CD4-positive, alpha-beta T cell treated with Interleukin-15 for 4 hours (primary cell): ENCODE measurements around the gene SCUBE1.
A peak's percentile ranks its signal among the peaks of the same experiment; 100 is the strongest.

ENCODE experiments used
- DNase-seq: peaks from one replicate; pipeline ENCODE4 v3.0.0-alpha.2; 2020; ENCODE audit warnings: low spot score

Gene SCUBE1

GRCh38 chr22:43198936-43199335 is 144.2 kb downstream of the SCUBE1 start:
- no peak for DNase-seq

GRCh38 chr22:43198126-43198525 is 145.0 kb downstream of the SCUBE1 start:
- DNase-seq, result no peak

- no peak for DNase-seq
Observed at GRCh38 chr22:43197271-43197941, 145.8 kb downstream of the SCUBE1 start.

GRCh38 chr22:43191831-43192230 is 151.3 kb downstream of the SCUBE1 start:
- DNase-seq, result no peak

GRCh38 chr22:43188829-43189545 is 154.2 kb downstream of the SCUBE1 start:
- no peak for DNase-seq

- peak; percentile 97 for DNase-seq
Observed at GRCh38 chr22:43187171-43188099, 155.7 kb downstream of the SCUBE1 start.

GRCh38 chr22:43186272-43187170 is 156.7 kb downstream of the SCUBE1 start, which contains the start of gene TTLL12:
Gene TTLL12, minus strand, starts transcription at chr22:43187134. Its CDS starts 65 bp downstream, at chr22:43187069.
- DNase-seq, result peak; percentile 45

- DNase-seq, result no peak
Observed at GRCh38 chr22:43185860-43186261, 157.3 kb downstream of the SCUBE1 start.

- DNase-seq, result no peak
Observed at GRCh38 chr22:43183496-43184277, 159.5 kb downstream of the SCUBE1 start.

- DNase-seq, result no peak
Observed at GRCh38 chr22:43182726-43183125, 160.4 kb downstream of the SCUBE1 start.

GRCh38 chr22:43182118-43182517 is 161.1 kb downstream of the SCUBE1 start:
- DNase-seq, result no peak

- DNase-seq, result no peak
Observed at GRCh38 chr22:43181321-43182076, 161.7 kb downstream of the SCUBE1 start.

- no peak for DNase-seq
Observed at GRCh38 chr22:43180670-43181069, 162.5 kb downstream of the SCUBE1 start.

GRCh38 chr22:43179911-43180195 is 163.3 kb downstream of the SCUBE1 start:
- no peak for DNase-seq

- no peak for DNase-seq
Observed at GRCh38 chr22:43179146-43179910, 163.8 kb downstream of the SCUBE1 start.

- DNase-seq, result no peak
Observed at GRCh38 chr22:43177479-43177878, 165.7 kb downstream of the SCUBE1 start.

- DNase-seq, result no peak
Observed at GRCh38 chr22:43176090-43176489, 167.1 kb downstream of the SCUBE1 start.

- no peak for DNase-seq
Observed at GRCh38 chr22:43174941-43175531, 168.1 kb downstream of the SCUBE1 start.
